WERI-Rb-1 (cell line): ENCODE results near the gene PANK2.
"Not testable (repeated sequence)": the region's sequence is repeated elsewhere in the genome, so short reads cannot be mapped to it uniquely, and the experiment has no call there.

ENCODE experiments used
- DNase-seq: peaks from one replicate; pipeline ENCODE4 v3.0.0-alpha.2; 2020
- H3K27ac ChIP-seq: fragments of 250-450 bp; sonication (Bioruptor Pico); 2 replicates; pipeline ENCODE4 v1.5.1; 2020; ENCODE audit warnings: mild to moderate bottlenecking, moderate library complexity
- H3K27me3 ChIP-seq: fragments of 250-450 bp; sonication (Bioruptor Pico); 2 replicates; pipeline ENCODE4 v1.5.1; 2021; ENCODE audit warnings: mild to moderate bottlenecking, low read depth, moderate library complexity; ENCODE audit not compliant: insufficient read depth, severe bottlenecking
- H3K36me3 ChIP-seq: fragments of 250-450 bp; sonication (Bioruptor Pico); 2 replicates; pipeline ENCODE4 v1.5.1; 2020; ENCODE audit warnings: mild to moderate bottlenecking, moderate library complexity
- H3K4me3 ChIP-seq: 2 replicates; pipeline ENCODE4 v1.5.1; 2011; ENCODE audit warnings: low read depth, mild to moderate bottlenecking, control low read depth, low read length
- H3K9me3 ChIP-seq: fragments of 250-450 bp; sonication (Bioruptor Pico); 2 replicates; pipeline ENCODE4 v1.5.1; 2021; ENCODE audit warnings: mild to moderate bottlenecking, moderate library complexity; ENCODE audit not compliant: severe bottlenecking
- CTCF ChIP-seq: IDR thresholded peaks from 2 replicates; pipeline ENCODE4 v1.5.1; 2011; ENCODE audit warnings: low read depth, mild to moderate bottlenecking, control low read depth, inconsistent platforms, low read length

The PANK2 gene

GRCh38 chr20:3964719-3965118 lies 75.5 kb downstream of the PANK2 start:
- Histone ChIP-seq H3K27ac (no peak overlapping the region), H3K4me3 (no peak overlapping the region), H3K9me3 (no peaks in the 10 kb centered on the region), H3K27me3 (no peaks in the 10 kb centered on the region), H3K36me3 (no peaks in the 10 kb centered on the region; the same call in 1 of the 2 replicates)
- no peak for DNase-seq
- no peak for TF ChIP-seq CTCF

GRCh38 chr20:3966571-3966970 lies 77.4 kb downstream of the PANK2 start:
- no peaks in the 10 kb centered on the region for H3K27me3 ChIP-seq
- TF ChIP-seq CTCF: no peak

GRCh38 chr20:3970016-3970415 lies 80.8 kb downstream of the PANK2 start:
- no peak for TF ChIP-seq CTCF
- Histone ChIP-seq H3K27ac (no peak overlapping the region), H3K4me3 (no peak overlapping the region), H3K27me3 (no peaks in the 10 kb centered on the region), H3K9me3 (no peaks in the 10 kb centered on the region), H3K36me3 (no peaks in the 10 kb centered on the region)
- DNase-seq: no peak

More at GRCh38 chr20:3966571-3966970, 77.4 kb downstream of the PANK2 start:
- no peak for DNase-seq
- Histone ChIP-seq H3K4me3 (no peak overlapping the region), H3K27ac (no peak overlapping the region), H3K9me3 (no peaks in the 10 kb centered on the region), H3K36me3 (no peaks in the 10 kb centered on the region; the same call in 1 of the 2 replicates)

GRCh38 chr20:3971145-3971544 lies 82.0 kb downstream of the PANK2 start:
- Histone ChIP-seq H3K27ac (no peak overlapping the region), H3K36me3 (no peaks in the 10 kb centered on the region), H3K4me3 (no peak overlapping the region), H3K9me3 (no peaks in the 10 kb centered on the region), H3K27me3 (no peaks in the 10 kb centered on the region)
- no peak for TF ChIP-seq CTCF
- no peak for DNase-seq

- no peaks in the 10 kb centered on the region for H3K27me3 ChIP-seq
- H3K4me3 ChIP-seq: no peak overlapping the region
- no peaks in the 10 kb centered on the region for H3K36me3 ChIP-seq
- no peak for TF ChIP-seq CTCF
- H3K9me3 ChIP-seq: no peaks in the 10 kb centered on the region
- no peak for DNase-seq
- H3K27ac ChIP-seq: no peak overlapping the region
These were observed 83.0 kb downstream of the PANK2 start for GRCh38 chr20:3972161-3972560.

GRCh38 chr20:3972631-3973030 lies 83.4 kb downstream of the PANK2 start:
- H3K27ac ChIP-seq, DNase-seq, H3K9me3 ChIP-seq, H3K27me3 ChIP-seq, H3K36me3 ChIP-seq, H3K4me3 ChIP-seq: not testable (repeated sequence)
